Mesenchymal stem cell (in vitro differentiated cells and primary cell): ENCODE data around the gene DAAM2.

Experiments
- DNase-seq: peaks from one replicate; pipeline ENCODE4 v3.0.0-alpha.2; 2013
- H2AFZ ChIP-seq: one replicate; pipeline ENCODE4 v1.6.1; 2013; ENCODE audit warnings: low read depth, mild to moderate bottlenecking, control low read depth, inconsistent platforms, low read length, moderate library complexity
- H2AK5ac ChIP-seq: 2 replicates; pipeline ENCODE4 v1.6.1; 2013; ENCODE audit warnings: low read length, moderate library complexity, mild to moderate bottlenecking, inconsistent platforms; ENCODE audit not compliant: severe bottlenecking
- H2BK120ac ChIP-seq: one replicate; pipeline ENCODE4 v1.6.1; 2013; ENCODE audit warnings: low read depth, mild to moderate bottlenecking, inconsistent platforms, low read length, moderate library complexity
- H2BK12ac ChIP-seq, 2 experiments: one replicate each; pipeline ENCODE4 v1.6.1; 2013; ENCODE audit warnings: inconsistent platforms in 2 of 2, low read length in 2 of 2, mild to moderate bottlenecking in 2 of 2, moderate library complexity in 2 of 2, control low read depth in 1 of 2
- H2BK15ac ChIP-seq: one replicate; pipeline ENCODE4 v1.6.1; 2013; ENCODE audit warnings: mild to moderate bottlenecking, low read depth, inconsistent platforms; ENCODE audit not compliant: poor library complexity, severe bottlenecking
- H2BK5ac ChIP-seq: 2 replicates; pipeline ENCODE4 v1.6.1; 2013; ENCODE audit warnings: low read depth, mild to moderate bottlenecking, low read length, control low read depth, inconsistent platforms; ENCODE audit not compliant: poor library complexity, severe bottlenecking
- H3K14ac ChIP-seq, 2 experiments: one replicate each; pipeline ENCODE4 v1.6.1; 2013; ENCODE audit warnings: inconsistent platforms in 2 of 2, low read length in 2 of 2, control low read depth in 1 of 2, mild to moderate bottlenecking in 1 of 2, moderate library complexity in 1 of 2
- H3K18ac ChIP-seq, 2 experiments: one replicate each; pipeline ENCODE4 v1.6.1; 2013; ENCODE audit warnings: inconsistent platforms in 2 of 2, low read length in 2 of 2, control low read depth in 1 of 2, low read depth in 1 of 2, mild to moderate bottlenecking in 1 of 2
- H3K23ac ChIP-seq, 2 experiments: one replicate each; pipeline ENCODE4 v1.6.1; 2013; ENCODE audit warnings: inconsistent platforms in 2 of 2, low read length in 2 of 2, mild to moderate bottlenecking in 2 of 2, moderate library complexity in 2 of 2, control low read depth in 1 of 2
- H3K27ac ChIP-seq: 2 replicates; pipeline ENCODE4 v1.5.1; 2013; ENCODE audit warnings: mild to moderate bottlenecking, moderate library complexity, low read length, control low read depth, inconsistent platforms; ENCODE audit not compliant: poor library complexity, severe bottlenecking
- H3K27me3 ChIP-seq, 2 experiments: 2 replicates each; pipeline versions ENCODE4 v1.6.1 to v1.7.0; 2013; ENCODE audit warnings: low read length in 2 of 2, mild to moderate bottlenecking in 2 of 2, moderate library complexity in 2 of 2, control low read depth in 1 of 2, inconsistent platforms in 1 of 2; ENCODE audit not compliant: control insufficient read depth in 1 of 2, insufficient read depth in 1 of 2
- H3K36me3 ChIP-seq, 2 experiments: 2 replicates each; pipeline versions ENCODE4 v1.6.1 to v1.7.0; 2013; ENCODE audit warnings: low read length in 2 of 2, control low read depth in 1 of 2, inconsistent platforms in 1 of 2, low read depth in 1 of 2, mild to moderate bottlenecking in 1 of 2; ENCODE audit not compliant: insufficient read depth in 2 of 2, control insufficient read depth in 1 of 2
- H3K4ac ChIP-seq, 2 experiments: one replicate each; pipeline ENCODE4 v1.6.1; 2013; ENCODE audit warnings: inconsistent platforms in 2 of 2, low read length in 2 of 2, mild to moderate bottlenecking in 2 of 2, moderate library complexity in 2 of 2, control low read depth in 1 of 2, low read depth in 1 of 2
- H3K4me1 ChIP-seq: 2 replicates; pipeline ENCODE4 v1.6.1; 2013; ENCODE audit warnings: low read depth, low read length, control low read depth; ENCODE audit not compliant: control insufficient read depth, insufficient read depth
- H3K4me2 ChIP-seq: 2 replicates; pipeline ENCODE4 v1.6.1; 2013; ENCODE audit warnings: low read length, mild to moderate bottlenecking, inconsistent platforms; ENCODE audit not compliant: poor library complexity, severe bottlenecking
- H3K4me3 ChIP-seq, 2 experiments: 2 replicates each; pipeline versions ENCODE4 v1.5.1 to v1.7.0; 2013; ENCODE audit warnings: low read length in 2 of 2, mild to moderate bottlenecking in 2 of 2, control low read depth in 1 of 2, low read depth in 1 of 2; ENCODE audit not compliant: insufficient read depth in 1 of 2
- H3K79me1 ChIP-seq: replicated peaks from 2 replicates; pipeline ENCODE4 v1.6.1; 2013; ENCODE audit warnings: mild to moderate bottlenecking, control low read depth, low read length, inconsistent platforms; ENCODE audit not compliant: poor library complexity, severe bottlenecking
- H3K9ac ChIP-seq: 2 replicates; pipeline ENCODE4 v1.7.0; 2013; ENCODE audit warnings: mild to moderate bottlenecking, low read length, moderate library complexity
- H3K9me3 ChIP-seq: 2 replicates; pipeline ENCODE4 v1.7.0; 2013; ENCODE audit warnings: mild to moderate bottlenecking, low read length; ENCODE audit not compliant: control insufficient read depth
- H4K8ac ChIP-seq: one replicate; pipeline ENCODE4 v1.6.1; 2013; ENCODE audit warnings: inconsistent platforms, mild to moderate bottlenecking, low read length, moderate library complexity
- H4K91ac ChIP-seq: one replicate; pipeline ENCODE4 v1.6.1; 2013; ENCODE audit warnings: mild to moderate bottlenecking, low read length, inconsistent platforms
- WGBS: methylation state at CpG from one replicate; pipeline ENCODE4 v1.1.7; 2013; ENCODE audit warnings: mixed read lengths; 5-methylcytosine and 5-hydroxymethylcytosine counted together

The DAAM2 gene

DNA sequence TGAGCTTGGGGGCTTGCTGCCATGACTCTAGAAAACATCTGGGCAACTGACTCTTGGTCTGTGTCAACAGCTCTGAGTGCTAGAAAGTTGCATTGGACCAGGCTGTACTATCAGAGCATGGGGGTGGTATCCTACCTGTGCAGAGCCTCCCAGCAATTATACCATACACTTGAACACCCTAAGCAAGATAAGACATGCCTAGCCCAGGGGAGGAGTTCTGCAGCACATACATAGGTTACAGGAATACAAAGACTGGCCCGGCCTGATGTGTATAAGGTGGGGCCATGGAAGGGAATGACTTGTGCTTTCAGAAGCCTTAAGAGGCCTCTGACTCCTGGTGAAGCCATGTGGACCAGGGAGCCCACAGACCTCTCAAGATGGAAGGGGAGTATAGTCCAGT is 153.4 kb downstream of the DAAM2 start:
- no peak overlapping the region for H2AFZ ChIP-seq
- no peak overlapping the region for H3K4me2 ChIP-seq
- H3K14ac ChIP-seq, result no peak overlapping the region
- no peak overlapping the region for H3K4ac ChIP-seq
- no peak overlapping the region for H2AK5ac ChIP-seq
- H3K27ac ChIP-seq, result no peak overlapping the region
- no peaks in the 10 kb centered on the region for H3K79me1 ChIP-seq
- H4K8ac ChIP-seq, result no peak overlapping the region
- no peak overlapping the region for H2BK15ac ChIP-seq
- H3K9ac ChIP-seq, result no peak overlapping the region
- H2BK120ac ChIP-seq, result no peak overlapping the region
- DNase-seq, result no peak
- no peaks in the 10 kb centered on the region for H3K36me3 ChIP-seq
- H3K4me3 ChIP-seq, result no peak overlapping the region
- peaks cover 7 to 12% of the 10 kb centered on the region in 2 experiments for H3K27me3 ChIP-seq
- no peaks in the 10 kb centered on the region for H3K9me3 ChIP-seq
- no peaks in the 10 kb centered on the region for H3K4me1 ChIP-seq
- no peak overlapping the region for H3K18ac ChIP-seq
- WGBS, result 97% methylated on average over 1 of the region's 1 CpG
- H4K91ac ChIP-seq, result no peak overlapping the region
- H2BK12ac ChIP-seq, result no peak overlapping the region
- no peak overlapping the region for H2BK5ac ChIP-seq
- no peak overlapping the region for H3K23ac ChIP-seq

DNA sequence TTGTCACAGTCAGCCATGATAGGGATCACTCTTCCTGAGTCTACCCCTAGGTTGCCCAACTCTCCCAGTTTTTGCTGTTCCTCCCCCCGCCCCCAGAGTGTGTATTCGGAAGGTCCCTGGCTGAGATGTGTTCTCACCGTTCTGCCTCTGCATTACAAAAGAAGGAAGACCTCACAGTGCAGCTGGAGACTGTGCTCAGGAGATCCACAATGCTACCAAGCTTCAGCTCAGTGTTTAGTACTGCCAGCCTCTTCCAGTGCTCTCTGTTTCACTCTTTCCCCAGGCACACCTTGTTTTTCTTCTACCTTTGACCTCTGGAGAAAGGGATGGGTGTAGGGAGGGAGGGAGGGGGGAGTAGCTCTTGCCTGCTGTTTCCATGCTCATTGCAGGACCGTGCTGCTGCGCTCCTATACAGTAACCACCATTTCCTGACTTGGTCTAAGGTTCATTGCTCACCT is 155.5 kb downstream of the DAAM2 start:
- Histone ChIP-seq H2AK5ac (no peak overlapping the region), H3K4me1 (no peaks in the 10 kb centered on the region), H3K9ac (no peak overlapping the region), H3K14ac (no peak overlapping the region), H3K23ac (no peak overlapping the region), H3K4me2 (no peak overlapping the region), H3K4ac (no peak overlapping the region), H2BK15ac (no peak overlapping the region), H3K9me3 (no peaks in the 10 kb centered on the region), H2BK5ac (no peak overlapping the region), H3K79me1 (no peaks in the 10 kb centered on the region), H4K8ac (no peak overlapping the region), H4K91ac (no peak overlapping the region), H3K36me3 (no peaks in the 10 kb centered on the region), H2AFZ (no peak overlapping the region), H2BK12ac (no peak overlapping the region), H3K18ac (no peak overlapping the region), H3K27me3 (peaks cover 5 to 19% of the 10 kb centered on the region in 2 experiments), H2BK120ac (no peak overlapping the region), H3K27ac (no peak overlapping the region), H3K4me3 (no peak overlapping the region)
- WGBS, result 53% methylated on average over 5 of the region's 5 CpGs
- DNase-seq, result no peak

DNA sequence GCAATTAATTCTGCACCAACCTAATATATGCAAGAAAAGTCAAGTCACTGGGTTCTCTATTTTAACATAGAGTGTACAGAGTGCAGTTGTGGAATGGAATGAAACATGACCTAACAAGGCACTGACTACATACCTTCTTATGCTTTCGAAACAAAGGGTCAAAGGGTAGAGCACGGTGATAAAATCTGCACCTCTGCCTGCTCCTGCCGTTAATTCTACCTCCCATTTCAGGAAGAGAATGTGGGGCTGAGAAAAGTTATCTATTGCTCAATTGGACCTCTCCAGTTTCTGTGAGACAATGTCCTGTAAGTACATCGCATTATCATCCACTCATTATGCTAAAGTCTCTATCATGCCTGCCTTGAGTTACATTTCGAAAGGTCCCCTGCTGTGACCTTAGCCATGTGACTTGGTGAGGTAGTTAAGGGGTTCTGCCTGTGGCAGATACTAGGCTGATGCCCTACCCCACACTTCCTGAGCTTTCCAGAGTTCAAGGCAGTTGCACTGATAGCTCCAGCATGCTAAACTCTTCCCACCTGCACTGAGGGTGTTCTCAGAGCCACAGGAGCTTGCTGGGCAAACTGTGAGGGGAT is 156.1 kb downstream of the DAAM2 start:
- Histone ChIP-seq H3K14ac (no peak overlapping the region), H3K4me3 (no peak overlapping the region), H2AK5ac (no peak overlapping the region), H3K23ac (no peak overlapping the region), H2AFZ (no peak overlapping the region), H3K18ac (no peak overlapping the region), H2BK12ac (no peak overlapping the region), H3K9ac (no peak overlapping the region), H3K36me3 (no peaks in the 10 kb centered on the region), H4K8ac (no peak overlapping the region), H3K4me1 (no peaks in the 10 kb centered on the region), H3K27ac (no peak overlapping the region), H3K9me3 (no peaks in the 10 kb centered on the region), H3K27me3 (peaks cover 5 to 19% of the 10 kb centered on the region in 2 experiments), H3K4ac (no peak overlapping the region), H3K79me1 (no peaks in the 10 kb centered on the region), H2BK120ac (no peak overlapping the region), H4K91ac (no peak overlapping the region), H2BK15ac (no peak overlapping the region), H2BK5ac (no peak overlapping the region), H3K4me2 (no peak overlapping the region)
- 78% methylated on average over 5 of the region's 5 CpGs for WGBS
- no peak for DNase-seq

GRCh38 chr6:39950125-39950720 is 158.0 kb downstream of the DAAM2 start:
- no peak overlapping the region for H2BK15ac ChIP-seq
- H4K8ac ChIP-seq, result no peak overlapping the region
- H2BK5ac ChIP-seq, result no peak overlapping the region
- no peak overlapping the region for H3K23ac ChIP-seq
- H3K36me3 ChIP-seq, result no peaks in the 10 kb centered on the region
- H3K4ac ChIP-seq, result no peak overlapping the region
- H2AFZ ChIP-seq, result no peak overlapping the region
- no peak for DNase-seq
- H2AK5ac ChIP-seq, result no peak overlapping the region
- no peak overlapping the region for H3K9ac ChIP-seq
- no peaks in the 10 kb centered on the region for H3K9me3 ChIP-seq
- H3K79me1 ChIP-seq, result no peaks in the 10 kb centered on the region
- no peak overlapping the region for H2BK12ac ChIP-seq
- peaks cover 5 to 19% of the 10 kb centered on the region in 2 experiments for H3K27me3 ChIP-seq
- no peak overlapping the region for H4K91ac ChIP-seq
- H3K4me1 ChIP-seq, result no peaks in the 10 kb centered on the region
- no peak overlapping the region for H3K27ac ChIP-seq
- no peak overlapping the region for H2BK120ac ChIP-seq
- no peak overlapping the region for H3K4me2 ChIP-seq
- no peak overlapping the region for H3K14ac ChIP-seq
- no peak overlapping the region for H3K4me3 ChIP-seq
- no peak overlapping the region for H3K18ac ChIP-seq
